ENCODE data around the gene FAH.

The FAH gene

GRCh38 chr15:80172401-80172800 is 19.6 kb downstream of the FAH start:
- DNase-seq (ENCODE audit: low spot score) (no peak), FAIRE-seq (no peak)

- DNase-seq (ENCODE audit: low spot score) (peak; percentile 63), FAIRE-seq (no peak)
Measured at GRCh38 chr15:80173022-80173759, 20.4 kb downstream of the FAH start.

- DNase-seq (ENCODE audit: low spot score) (no peak), FAIRE-seq (no peak)
Measured at GRCh38 chr15:80174017-80174746, 21.4 kb downstream of the FAH start.

- FAIRE-seq (no peak), DNase-seq (ENCODE audit: low spot score) (no peak)
Measured at GRCh38 chr15:80175436-80175835, 22.6 kb downstream of the FAH start.

GRCh38 chr15:80176443-80176842 is 23.6 kb downstream of the FAH start:
- DNase-seq (ENCODE audit: low spot score) (no peak), FAIRE-seq (no peak)

- FAIRE-seq (no peak), DNase-seq (ENCODE audit: low spot score) (no peak)
Measured at GRCh38 chr15:80177156-80177555, 24.4 kb downstream of the FAH start.

- peak; percentile 92 for FAIRE-seq
- DNase-seq (ENCODE audit: low spot score) = peak; percentile 53
Measured at GRCh38 chr15:80179025-80179759, 26.4 kb downstream of the FAH start.

- no peak for DNase-seq (ENCODE audit: low spot score)
- FAIRE-seq = no peak
Measured at GRCh38 chr15:80179935-80180334, 27.1 kb downstream of the FAH start.

- DNase-seq (ENCODE audit: low spot score) (no peak), FAIRE-seq (no peak)
Measured at GRCh38 chr15:80180468-80180867, 27.7 kb downstream of the FAH start.

- no peak for DNase-seq (ENCODE audit: low spot score)
- no peak for FAIRE-seq
Measured at GRCh38 chr15:80180986-80181385, 28.2 kb downstream of the FAH start.

GRCh38 chr15:80182611-80183261 is 29.9 kb downstream of the FAH start:
- no peak for DNase-seq (ENCODE audit: low spot score)
- FAIRE-seq = no peak

- no peak for DNase-seq (ENCODE audit: low spot score)
- no peak for FAIRE-seq
Measured at GRCh38 chr15:80183306-80183705, 30.5 kb downstream of the FAH start.

- FAIRE-seq (no peak), DNase-seq (ENCODE audit: low spot score) (no peak)
Measured at GRCh38 chr15:80183886-80184285, 31.1 kb downstream of the FAH start.

GRCh38 chr15:80184554-80184953 is 31.8 kb downstream of the FAH start:
- DNase-seq (ENCODE audit: low spot score) (no peak), FAIRE-seq (no peak)

GRCh38 chr15:80185152-80185551 is 32.4 kb downstream of the FAH start:
- FAIRE-seq (no peak), DNase-seq (ENCODE audit: low spot score) (no peak)

GRCh38 chr15:80186066-80186465 is 33.3 kb downstream of the FAH start:
- FAIRE-seq = peak; percentile 27
- no peak for DNase-seq (ENCODE audit: low spot score)

- FAIRE-seq = no peak
Measured at GRCh38 chr15:80186597-80186996, 33.8 kb downstream of the FAH start.

GRCh38 chr15:80188251-80188650 is 35.5 kb downstream of the FAH start:
- DNase-seq (ENCODE audit: low spot score) (no peak), FAIRE-seq (no peak)

More at GRCh38 chr15:80186597-80186996, 33.8 kb downstream of the FAH start:
- no peak for DNase-seq (ENCODE audit: low spot score)

- DNase-seq (ENCODE audit: low spot score) (no peak), FAIRE-seq (no peak)
Measured at GRCh38 chr15:80191198-80191597, 38.4 kb downstream of the FAH start.

GRCh38 chr15:80191897-80192595 is 39.2 kb downstream of the FAH start:
- FAIRE-seq = no peak
- DNase-seq (ENCODE audit: low spot score) = no peak

- FAIRE-seq (no peak), DNase-seq (ENCODE audit: low spot score) (no peak)
Measured at GRCh38 chr15:80194186-80194585, 41.4 kb downstream of the FAH start.
